OCI-LY1 (cell line): ENCODE measurements around the gene CENPU.

Experiments
- H2AFZ ChIP-seq: fragments of 200-600 bp; sonication (generic), shearing (Covaris generic); 2 replicates; pipeline ENCODE4 v1.6.0; 2014; ENCODE audit warnings: antibody characterized with exemption, mild to moderate bottlenecking, low read length
- H3F3A ChIP-seq: fragments of 200-600 bp; sonication (generic), shearing (Covaris generic); 2 replicates; pipeline ENCODE4 v1.6.0; 2014; ENCODE audit warnings: mild to moderate bottlenecking, antibody characterized with exemption, low read length, moderate library complexity; ENCODE audit not compliant: insufficient read depth
- H3K27ac ChIP-seq: fragments of 200-600 bp; sonication (generic); 2 replicates; pipeline ENCODE4 v1.5.1; 2014; ENCODE audit warnings: low read length, mixed run types, mild to moderate bottlenecking, low read depth; ENCODE audit not compliant: poor library complexity, severe bottlenecking
- H3K27me3 ChIP-seq: fragments of 200-600 bp; sonication (generic); 2 replicates; pipeline ENCODE4 v1.6.0; 2014; ENCODE audit warnings: antibody characterized with exemption, mild to moderate bottlenecking, low read length, moderate library complexity; ENCODE audit not compliant: insufficient read depth
- H3K36me3 ChIP-seq: fragments of 200-600 bp; sonication (generic); 2 replicates; pipeline ENCODE4 v1.6.1; 2014; ENCODE audit warnings: mild to moderate bottlenecking, antibody characterized with exemption, low read length, moderate library complexity, mixed read lengths; ENCODE audit not compliant: insufficient read depth
- H3K4me1 ChIP-seq: fragments of 200-600 bp; sonication (generic); 2 replicates; pipeline ENCODE4 v1.5.1; 2014; ENCODE audit warnings: mild to moderate bottlenecking, low read length, moderate library complexity; ENCODE audit not compliant: insufficient read depth, severe bottlenecking
- H3K4me2 ChIP-seq: fragments of 200-600 bp; sonication (generic), shearing (Covaris generic); 2 replicates; pipeline ENCODE4 v1.6.1; 2014; ENCODE audit warnings: low read length
- H3K4me3 ChIP-seq: fragments of 200-600 bp; sonication (generic); 2 replicates; pipeline ENCODE4 v1.5.1; 2014; ENCODE audit warnings: low read length, low read depth, mild to moderate bottlenecking, mixed read lengths; ENCODE audit not compliant: poor library complexity, severe bottlenecking
- H3K79me2 ChIP-seq: fragments of 200-600 bp; shearing (Covaris generic); 2 replicates; pipeline ENCODE4 v1.6.1; 2016; ENCODE audit warnings: mixed run types, low read length, mixed read lengths; ENCODE audit not compliant: insufficient read depth
- H3K9ac ChIP-seq: fragments of 200-600 bp; sonication (generic), shearing (Covaris generic); 2 replicates; pipeline ENCODE4 v1.6.1; 2014; ENCODE audit warnings: mild to moderate bottlenecking, low read length, mixed read lengths
- H3K9me2 ChIP-seq: fragments of 200-600 bp; sonication (generic), shearing (Covaris generic); 2 replicates; pipeline ENCODE4 v1.6.1; 2014; ENCODE audit warnings: low read depth, mild to moderate bottlenecking, low read length, mixed read lengths
- H3K9me3 ChIP-seq: fragments of 200-600 bp; shearing (Covaris generic); 2 replicates; pipeline ENCODE4 v1.6.1; 2014; ENCODE audit warnings: low read length, mixed read lengths
- H4K20me1 ChIP-seq: fragments of 200-600 bp; sonication (generic), shearing (Covaris generic); 2 replicates; pipeline ENCODE4 v1.6.0; 2016; ENCODE audit warnings: mild to moderate bottlenecking, low read length; ENCODE audit not compliant: insufficient read depth
- CTCF ChIP-seq: fragments of 200-600 bp; sonication (generic), shearing (Covaris generic); IDR thresholded peaks from 2 replicates; pipeline ENCODE4 v1.5.1; 2017; ENCODE audit warnings: mild to moderate bottlenecking, antibody characterized with exemption, low read length, moderate library complexity, mixed read lengths
- EZH2 ChIP-seq: fragments of 200-600 bp; sonication (generic), shearing (Covaris generic); IDR thresholded peaks from 2 replicates; pipeline ENCODE4 v1.8.0; 2017; ENCODE audit warnings: borderline replicate concordance, mixed run types, mild to moderate bottlenecking, antibody characterized with exemption, low read length, moderate library complexity, mixed read lengths

The CENPU gene

GRCh38 chr4:184674011-184674410 is 59.9 kb downstream of the CENPU start:
- Histone ChIP-seq H3K4me1 (no peaks in the 10 kb centered on the region), H3K36me3 (peaks cover 25% of the 10 kb centered on the region), H3K4me2 (no peak overlapping the region), H3K27ac (no peak overlapping the region), H3K79me2 (no peaks in the 10 kb centered on the region), H3K9me2 (no peaks in the 10 kb centered on the region), H2AFZ (no peak overlapping the region), H4K20me1 (no peaks in the 10 kb centered on the region), H3F3A (no peaks in the 10 kb centered on the region), H3K9me3 (no peaks in the 10 kb centered on the region), H3K9ac (no peak overlapping the region), H3K27me3 (no peaks in the 10 kb centered on the region), H3K4me3 (no peak overlapping the region)
- TF ChIP-seq CTCF = no peak
- TF ChIP-seq EZH2 = no peak

- Histone ChIP-seq H3K36me3 (peaks cover 34% of the 10 kb centered on the region; the same call in 1 of the 2 replicates), H2AFZ (no peak overlapping the region), H3K4me1 (peaks cover 9% of the 10 kb centered on the region), H3K27me3 (no peaks in the 10 kb centered on the region), H3K9me3 (no peaks in the 10 kb centered on the region), H3K9ac (no peak overlapping the region), H3F3A (no peaks in the 10 kb centered on the region), H3K4me3 (no peak overlapping the region), H3K79me2 (no peaks in the 10 kb centered on the region), H3K27ac (no peak overlapping the region), H4K20me1 (no peaks in the 10 kb centered on the region), H3K4me2 (no peak overlapping the region), H3K9me2 (no peaks in the 10 kb centered on the region)
- TF ChIP-seq CTCF = no peak
- no peak for TF ChIP-seq EZH2
Measured at GRCh38 chr4:184672741-184673140, 61.2 kb downstream of the CENPU start.

GRCh38 chr4:184671101-184671500 is 62.8 kb downstream of the CENPU start:
- Histone ChIP-seq H2AFZ (no peak overlapping the region), H3K79me2 (no peaks in the 10 kb centered on the region), H3K9ac (no peak overlapping the region), H3K36me3 (peaks cover 36% of the 10 kb centered on the region; the same call in 1 of the 2 replicates), H4K20me1 (no peaks in the 10 kb centered on the region), H3K27me3 (no peaks in the 10 kb centered on the region), H3K4me2 (no peak overlapping the region), H3F3A (no peaks in the 10 kb centered on the region), H3K9me2 (no peaks in the 10 kb centered on the region), H3K4me1 (peaks cover 10% of the 10 kb centered on the region), H3K9me3 (no peaks in the 10 kb centered on the region), H3K27ac (no peak overlapping the region), H3K4me3 (no peak overlapping the region)
- no peak for TF ChIP-seq CTCF
- TF ChIP-seq EZH2 = no peak
